Activated CD8-positive, alpha-beta memory T cell treated with anti-CD3 and anti-CD28 coated beads, Interleukin-2, amount 10 ng/mL, durations not matched to agents 7 days and 5 days (primary cell): Measurements from ENCODE around the gene KRTAP20-4. TPM values are rescaled to one million over a fixed set of nuclear protein-coding genes. Genes with fewer than 3 reads are reported as not detected.

Experiments
- ATAC-seq: fragments of 150-1000 bp; cut with Tn5 transposase; one replicate; pipeline ENCODE4 v1.10.0; 2021; ENCODE audit warnings: moderate library complexity
- CTCF ChIA-PET: fragments of 350-600 bp; sonication (Branson Sonifier 250); formaldehyde crosslinking; loops from one replicate; lab custom pipeline; 2021; ENCODE audit warnings: antibody characterized with exemption; lab: Charles Lee
- DNase-seq: peaks from one replicate; pipeline ENCODE4 v3.0.0-alpha.2; 2020
- H3K27ac Mint-ChIP-seq: one replicate; pipeline ENCODE4 v1.8.0; 2021; ENCODE audit warnings: mild to moderate bottlenecking, mixed read lengths
- H3K27me3 Mint-ChIP-seq: one replicate; pipeline ENCODE4 v1.8.0; 2021; ENCODE audit warnings: mixed read lengths
- H3K36me3 Mint-ChIP-seq: one replicate; pipeline ENCODE4 v1.8.0; 2021; ENCODE audit warnings: mild to moderate bottlenecking, mixed read lengths
- H3K4me1 Mint-ChIP-seq: one replicate; pipeline ENCODE4 v1.8.0; 2021; ENCODE audit warnings: mixed read lengths
- H3K4me3 Mint-ChIP-seq: one replicate; pipeline ENCODE4 v1.8.0; 2021; ENCODE audit warnings: mild to moderate bottlenecking, moderate library complexity, mixed read lengths
- H3K9me3 Mint-ChIP-seq: one replicate; pipeline ENCODE4 v1.8.0; 2022; ENCODE audit warnings: low read depth, mixed read lengths
- total RNA-seq, 2 experiments: library from RNA; stranded (reverse); gene quantifications; one replicate each; pipeline ENCODE4 v1.2.3, GENCODE V29; 2021

KRTAP20-4 gene
- total RNA-seq = not detected

DNA sequence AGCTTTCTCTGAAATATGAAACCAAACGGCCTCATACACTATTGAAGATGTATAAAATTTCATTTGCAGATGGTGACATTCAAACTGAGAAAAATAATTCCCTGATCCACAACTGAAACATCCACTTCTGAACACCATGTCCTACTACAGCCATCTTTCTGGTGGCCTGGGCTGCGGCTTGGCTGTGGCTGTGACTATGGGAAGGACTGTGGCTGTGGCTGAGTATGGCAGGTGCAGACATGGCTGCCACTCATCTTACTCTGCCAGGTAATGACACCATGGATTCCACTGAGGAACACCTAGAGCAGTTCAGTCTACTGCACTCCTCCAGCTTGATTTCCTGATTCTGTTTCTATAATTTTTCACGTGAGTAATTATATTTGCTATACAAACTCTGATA is at the start of gene KRTAP20-4:
Gene KRTAP20-4 (plus strand): TSS at position 106 of the 400 bp plus-strand sequence.
- Mint-ChIP-seq H3K27ac (no peak within 1 kb of the TSS), H3K27me3 (no peaks in the 10 kb centered on the region), H3K4me1 (no peaks in the 10 kb centered on the region), H3K9me3 (peaks cover 7% of the 10 kb centered on the region), H3K4me3 (no peak within 1 kb of the TSS), H3K36me3 (no peaks in the 10 kb centered on the region)
- ATAC-seq (no peak), DNase-seq (no peak)
- CTCF ChIA-PET = no interaction called here

DNA sequence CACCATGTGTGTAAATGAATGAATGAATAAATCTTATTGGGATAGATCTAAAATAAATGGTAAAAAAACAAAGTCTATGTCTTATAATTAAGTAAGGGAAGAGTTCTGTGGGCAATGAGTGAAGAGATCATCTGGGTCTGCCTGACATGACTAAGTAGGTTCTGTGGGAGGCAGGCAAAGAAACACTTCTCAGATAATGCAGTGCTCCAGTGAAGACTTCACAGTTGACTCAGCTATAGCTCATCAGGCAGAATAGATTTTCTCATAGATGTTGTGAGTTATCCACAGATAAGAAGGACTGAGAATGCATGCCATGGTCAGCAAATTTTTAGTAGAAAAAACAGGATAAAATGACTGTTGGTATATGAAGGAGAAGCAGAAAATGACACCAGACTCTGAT is 42.7 kb upstream of the KRTAP20-4 start:
- no peaks in the 10 kb centered on the region for H3K27me3 Mint-ChIP-seq

DNA sequence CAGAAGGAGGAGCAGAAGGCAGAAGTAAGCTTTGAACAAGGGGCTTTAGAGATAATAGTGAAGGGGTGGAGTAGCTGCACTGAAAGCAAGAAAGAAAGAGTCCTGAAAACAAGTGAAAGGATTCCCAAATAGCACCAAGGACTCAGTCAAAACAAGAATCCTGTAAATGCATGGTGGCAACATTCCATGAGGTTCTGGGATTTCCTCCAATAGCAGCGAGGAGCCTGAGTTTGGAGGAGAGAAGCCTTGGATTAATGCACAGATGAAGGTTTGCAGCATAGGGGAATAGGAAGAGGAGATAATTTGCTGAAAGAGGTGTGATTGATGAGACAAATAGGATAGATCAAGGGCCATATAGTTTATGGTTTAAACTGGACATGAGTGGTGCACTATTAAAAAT is 41.1 kb upstream of the KRTAP20-4 start:
- no peaks in the 10 kb centered on the region for H3K9me3 Mint-ChIP-seq
- no peaks in the 10 kb centered on the region for H3K4me1 Mint-ChIP-seq
- H3K27ac Mint-ChIP-seq = no peak overlapping the region
- H3K36me3 Mint-ChIP-seq = no peaks in the 10 kb centered on the region
- ATAC-seq (no peak), DNase-seq (no peak)
- CTCF ChIA-PET = no interaction called here
- no peak overlapping the region for H3K4me3 Mint-ChIP-seq
- H3K27me3 Mint-ChIP-seq = no peaks in the 10 kb centered on the region

More for the DNA sequence above, 42.7 kb upstream of the KRTAP20-4 start:
- ATAC-seq (no peak), DNase-seq (no peak)
- CTCF ChIA-PET = no interaction called here
- Mint-ChIP-seq H3K4me1 (no peaks in the 10 kb centered on the region), H3K9me3 (no peaks in the 10 kb centered on the region), H3K4me3 (no peak overlapping the region), H3K27ac (no peak overlapping the region), H3K36me3 (no peaks in the 10 kb centered on the region)

DNA sequence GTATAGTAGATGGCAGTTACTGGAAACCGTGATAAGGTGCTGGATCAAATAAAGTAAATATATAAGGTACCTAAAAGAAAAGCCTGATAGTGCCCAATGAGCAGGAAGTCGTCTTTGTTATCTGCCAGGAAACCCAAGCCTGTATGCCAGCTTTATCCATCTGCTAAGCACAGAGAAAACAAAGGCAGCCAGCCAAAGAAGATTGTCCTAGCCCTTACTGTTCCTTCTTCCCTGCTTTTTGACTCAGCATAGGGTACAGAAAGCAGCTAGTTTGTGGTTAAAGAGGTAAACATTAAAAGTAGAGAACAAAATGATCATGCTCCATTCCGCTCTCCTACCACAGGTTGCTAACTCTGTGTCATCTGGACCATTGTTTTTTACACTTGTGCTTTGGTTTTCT is 40.3 kb upstream of the KRTAP20-4 start:
- no peak for ATAC-seq
- no peaks in the 10 kb centered on the region for H3K36me3 Mint-ChIP-seq
- no peaks in the 10 kb centered on the region for H3K9me3 Mint-ChIP-seq
- no peak for DNase-seq
- no peak overlapping the region for H3K4me3 Mint-ChIP-seq
- H3K27me3 Mint-ChIP-seq = no peaks in the 10 kb centered on the region
- H3K4me1 Mint-ChIP-seq = no peaks in the 10 kb centered on the region
- CTCF ChIA-PET = no interaction called here
- no peak overlapping the region for H3K27ac Mint-ChIP-seq

DNA sequence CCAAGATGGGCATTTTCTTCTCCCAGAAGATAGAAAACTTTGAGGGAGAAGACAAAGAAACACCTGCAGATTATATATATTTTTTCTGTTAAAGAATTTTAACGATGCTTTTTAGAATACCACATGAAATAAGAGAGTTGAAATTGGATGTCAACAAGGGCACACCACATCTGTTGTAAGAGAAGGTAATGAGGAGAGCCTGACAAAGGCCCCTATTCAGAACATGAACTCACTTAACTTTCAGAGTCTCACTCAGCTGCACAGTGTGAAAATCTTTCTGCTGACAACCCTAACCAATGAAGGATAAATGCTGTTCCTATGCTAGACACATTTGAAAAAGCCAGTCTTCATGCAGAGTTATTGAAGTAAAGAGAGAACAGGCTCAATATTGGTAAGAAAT is 37.6 kb upstream of the KRTAP20-4 start:
- Mint-ChIP-seq H3K27ac (no peak overlapping the region), H3K9me3 (no peaks in the 10 kb centered on the region), H3K36me3 (no peaks in the 10 kb centered on the region), H3K4me1 (no peaks in the 10 kb centered on the region), H3K27me3 (no peaks in the 10 kb centered on the region), H3K4me3 (no peak overlapping the region)
- no peak for ATAC-seq
- CTCF ChIA-PET = no interaction called here
- no peak for DNase-seq

DNA sequence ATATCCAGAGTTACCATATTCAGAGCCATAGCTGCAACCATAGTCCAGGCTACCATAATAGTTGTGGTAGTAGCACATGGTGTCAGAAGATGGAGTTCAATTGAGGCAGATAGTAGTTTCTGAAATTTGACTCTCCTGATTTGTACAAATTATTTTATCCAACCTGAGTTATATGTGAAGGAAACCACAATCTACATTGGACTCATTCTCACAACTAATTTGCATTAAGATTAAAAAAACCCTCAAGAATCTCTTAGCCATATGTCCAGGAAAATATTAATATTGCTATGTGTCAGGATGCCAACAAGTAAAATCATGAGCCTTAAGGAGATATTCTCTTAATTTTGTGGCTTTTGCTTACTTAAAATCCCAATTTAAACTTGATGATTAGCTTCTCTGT is 30.1 kb upstream of the KRTAP20-4 start, which contains the start of gene KRTAP22-2:
Gene KRTAP22-2 (minus strand): TSS at position 101 of the 400 bp plus-strand sequence.
- DNase-seq (no peak), ATAC-seq (no peak)
- CTCF ChIA-PET = no interaction called here
- no peaks in the 10 kb centered on the region for H3K4me1 Mint-ChIP-seq
- no peaks in the 10 kb centered on the region for H3K27me3 Mint-ChIP-seq
- peaks cover 2% of the 10 kb centered on the region for H3K9me3 Mint-ChIP-seq
- H3K27ac Mint-ChIP-seq = no peak within 1 kb of the TSS
- no peak within 1 kb of the TSS for H3K4me3 Mint-ChIP-seq
- no peaks in the 10 kb centered on the region for H3K36me3 Mint-ChIP-seq

DNA sequence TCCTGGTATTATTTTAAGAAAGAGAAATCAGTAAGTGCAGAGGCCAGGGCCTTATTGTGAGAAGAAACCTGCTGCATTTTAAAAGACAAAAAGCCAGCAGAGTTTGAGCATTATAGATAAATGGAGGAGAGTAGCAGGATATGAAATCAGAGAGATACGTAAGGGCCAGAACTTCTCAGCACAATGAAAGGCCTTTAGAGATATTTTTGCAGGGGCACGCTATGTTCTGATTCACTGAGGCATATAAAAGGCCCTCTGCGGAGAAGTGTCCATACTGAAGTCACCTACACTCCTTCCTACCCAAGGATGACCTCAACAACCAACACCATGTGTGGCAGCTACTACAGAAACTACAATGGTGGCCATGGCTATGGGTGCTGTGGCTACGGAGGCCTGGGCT is 28.3 kb upstream of the KRTAP20-4 start, which contains the start of gene KRTAP6-3:
Gene KRTAP6-3 (plus strand): TSS at position 301 of the 400 bp plus-strand sequence. CDS start 6 bp downstream, at position 307.
- DNase-seq (no peak), ATAC-seq (no peak)
- H3K4me1 Mint-ChIP-seq = no peaks in the 10 kb centered on the region
- no peak within 1 kb of the TSS for H3K4me3 Mint-ChIP-seq
- H3K27ac Mint-ChIP-seq = no peak within 1 kb of the TSS
- H3K9me3 Mint-ChIP-seq = peaks cover 2% of the 10 kb centered on the region
- no peaks in the 10 kb centered on the region for H3K36me3 Mint-ChIP-seq
- CTCF ChIA-PET = no interaction called here
- H3K27me3 Mint-ChIP-seq = no peaks in the 10 kb centered on the region

DNA sequence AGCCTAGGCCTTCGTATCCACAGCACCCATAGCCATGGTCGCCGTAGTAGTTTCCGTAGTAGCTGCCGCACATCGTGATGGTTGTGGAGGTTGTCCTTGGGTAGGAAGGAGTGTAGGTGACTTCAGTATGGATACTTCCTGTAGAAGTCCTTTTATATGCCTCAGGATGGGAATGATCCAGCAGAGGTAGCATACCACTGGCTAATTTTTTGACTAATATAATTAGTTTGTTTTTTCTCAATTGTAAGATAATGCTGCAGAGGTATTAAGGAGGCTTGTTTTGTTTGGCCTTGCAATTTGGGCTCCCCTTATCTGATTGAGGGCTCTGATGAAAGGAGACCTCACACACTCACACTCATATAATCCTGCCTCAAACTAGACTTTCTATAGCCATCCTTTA is 21.6 kb upstream of the KRTAP20-4 start, which contains the start of gene KRTAP6-2:
Gene KRTAP6-2 (minus strand): TSS at position 101 of the 400 bp plus-strand sequence. CDS start 28 bp downstream, at position 73.
- H3K27ac Mint-ChIP-seq = no peak within 1 kb of the TSS
- H3K27me3 Mint-ChIP-seq = no peaks in the 10 kb centered on the region
- CTCF ChIA-PET = no interaction called here
- no peak for ATAC-seq
- H3K4me1 Mint-ChIP-seq = no peaks in the 10 kb centered on the region
- H3K36me3 Mint-ChIP-seq = no peaks in the 10 kb centered on the region
- peaks cover 2% of the 10 kb centered on the region for H3K9me3 Mint-ChIP-seq
- H3K4me3 Mint-ChIP-seq = no peak within 1 kb of the TSS
- DNase-seq = no peak

DNA sequence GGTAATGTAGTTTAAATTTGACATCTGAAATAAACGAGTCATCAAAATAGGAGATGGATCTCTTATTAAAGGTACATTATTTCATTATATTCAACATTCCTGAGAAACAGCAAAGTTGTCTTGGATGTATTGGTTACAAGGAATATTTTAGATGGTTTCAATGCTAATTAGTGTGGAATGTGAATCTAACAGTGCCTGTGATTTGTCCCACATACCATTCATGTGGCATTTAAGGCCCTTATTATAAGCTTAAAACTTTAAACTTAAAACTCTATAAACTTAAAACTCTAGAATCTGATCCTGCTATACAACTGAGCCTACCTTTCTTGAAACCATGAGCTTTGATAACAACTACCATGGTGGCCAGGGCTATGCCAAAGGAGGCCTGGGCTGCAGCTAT is 19.6 kb upstream of the KRTAP20-4 start, which contains the start of gene KRTAP22-1:
Gene KRTAP22-1 (plus strand): TSS at position 301 of the 400 bp plus-strand sequence.
- no peak for ATAC-seq
- DNase-seq = no peak
- H3K27me3 Mint-ChIP-seq = no peaks in the 10 kb centered on the region
- H3K36me3 Mint-ChIP-seq = no peaks in the 10 kb centered on the region
- no peak within 1 kb of the TSS for H3K4me3 Mint-ChIP-seq
- no peaks in the 10 kb centered on the region for H3K4me1 Mint-ChIP-seq
- no peak within 1 kb of the TSS for H3K27ac Mint-ChIP-seq
- no peaks in the 10 kb centered on the region for H3K9me3 Mint-ChIP-seq
- CTCF ChIA-PET = no interaction called here

DNA sequence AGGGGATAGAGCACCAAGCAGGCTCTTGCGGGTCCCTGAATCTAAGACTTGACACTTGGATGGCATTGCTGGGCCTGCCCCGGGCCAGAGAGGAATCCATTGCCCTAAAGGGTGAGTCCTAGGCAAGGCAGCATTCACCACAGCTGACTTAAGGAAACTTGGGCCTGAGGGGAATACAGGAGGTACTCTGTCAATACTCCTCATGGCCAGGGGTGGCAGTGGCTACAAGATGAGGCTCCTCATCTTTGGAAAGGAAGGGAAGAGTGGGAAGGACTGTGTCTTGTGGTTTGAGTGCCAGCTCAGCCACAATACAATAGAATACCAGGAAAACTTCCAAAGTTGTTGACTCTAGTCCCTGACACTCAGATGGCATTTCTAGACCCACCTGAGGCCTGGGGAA is 14.5 kb upstream of the KRTAP20-4 start:
- Mint-ChIP-seq H3K4me3 (no peak overlapping the region), H3K36me3 (no peaks in the 10 kb centered on the region), H3K4me1 (no peaks in the 10 kb centered on the region), H3K27me3 (no peaks in the 10 kb centered on the region), H3K9me3 (peaks cover 2% of the 10 kb centered on the region), H3K27ac (no peak overlapping the region)
- ATAC-seq (no peak), DNase-seq (no peak)
- CTCF ChIA-PET = no interaction called here

DNA sequence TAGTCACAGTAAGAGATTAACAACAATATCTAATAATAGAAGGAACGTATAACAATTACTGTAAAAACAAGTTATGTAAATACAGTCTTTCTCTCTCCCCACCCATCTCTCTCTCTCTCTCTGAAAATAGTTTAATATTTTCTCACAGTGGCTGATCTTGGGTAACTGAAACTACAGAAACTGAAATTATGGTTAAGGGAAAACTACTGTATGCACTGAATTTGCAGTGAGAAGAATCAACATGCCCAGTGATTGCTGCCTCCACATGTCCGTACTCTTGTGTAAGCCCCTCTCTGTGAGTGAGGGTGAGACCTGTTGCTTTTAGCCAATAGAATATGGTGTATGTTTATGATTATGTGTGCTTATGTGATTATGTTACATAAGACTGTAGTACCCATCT is 8.3 kb upstream of the KRTAP20-4 start:
- peaks cover 7% of the 10 kb centered on the region for H3K9me3 Mint-ChIP-seq
- no peak overlapping the region for H3K27ac Mint-ChIP-seq
- H3K4me3 Mint-ChIP-seq = no peak overlapping the region
- H3K36me3 Mint-ChIP-seq = no peaks in the 10 kb centered on the region
- ATAC-seq = no peak
- no peak for DNase-seq
- H3K27me3 Mint-ChIP-seq = no peaks in the 10 kb centered on the region
- no peaks in the 10 kb centered on the region for H3K4me1 Mint-ChIP-seq
- CTCF ChIA-PET = no interaction called here

DNA sequence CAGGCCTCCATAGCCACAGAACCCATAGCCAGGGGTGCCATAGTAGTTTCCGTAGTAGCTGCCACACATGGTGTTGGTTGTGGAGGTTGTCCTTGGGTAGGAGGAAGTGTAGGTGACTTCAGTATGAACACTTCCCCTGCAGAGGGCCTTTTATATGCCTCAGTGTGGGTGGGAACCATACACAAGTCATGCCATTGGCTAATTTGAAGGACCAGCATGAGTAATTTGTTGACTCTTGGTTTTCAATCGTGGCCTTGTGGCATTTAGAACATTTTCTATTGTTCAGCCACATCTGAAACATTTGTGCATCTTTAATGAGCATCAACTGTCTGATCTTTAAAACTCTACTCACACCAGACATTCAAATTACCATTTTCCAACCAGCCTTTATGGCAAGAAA is 6.6 kb upstream of the KRTAP20-4 start, which contains the start of gene KRTAP6-1:
Gene KRTAP6-1 (minus strand): TSS at position 95 of the 400 bp plus-strand sequence. CDS start 26 bp downstream, at position 69.
- no peak within 1 kb of the TSS for H3K4me3 Mint-ChIP-seq
- H3K27ac Mint-ChIP-seq = no peak within 1 kb of the TSS
- CTCF ChIA-PET = no interaction called here
- H3K4me1 Mint-ChIP-seq = no peaks in the 10 kb centered on the region
- no peak for DNase-seq
- no peaks in the 10 kb centered on the region for H3K27me3 Mint-ChIP-seq
- no peak for ATAC-seq
- peaks cover 7% of the 10 kb centered on the region for H3K9me3 Mint-ChIP-seq
- H3K36me3 Mint-ChIP-seq = no peaks in the 10 kb centered on the region

DNA sequence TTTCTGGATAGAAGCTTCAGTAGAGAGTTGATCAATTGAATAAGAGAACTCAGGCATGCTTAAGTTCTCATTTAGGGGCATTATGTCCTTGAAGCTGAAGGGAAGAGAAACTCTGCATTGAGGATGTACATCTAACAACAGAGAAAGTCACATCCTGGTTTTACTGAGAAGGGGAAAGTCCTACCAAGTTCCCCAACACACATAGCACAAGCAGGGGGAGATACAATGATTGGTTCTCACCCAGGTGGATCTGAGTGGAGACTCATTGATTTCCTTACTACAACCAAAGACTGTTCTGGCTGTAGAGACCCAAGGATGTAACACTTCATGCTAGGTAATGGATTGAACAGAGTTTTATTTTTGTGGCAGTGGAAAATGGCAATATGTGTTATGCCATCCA is 5.2 kb upstream of the KRTAP20-4 start:
- Mint-ChIP-seq H3K4me1 (no peaks in the 10 kb centered on the region), H3K27me3 (no peaks in the 10 kb centered on the region), H3K9me3 (peaks cover 7% of the 10 kb centered on the region), H3K4me3 (no peak overlapping the region), H3K27ac (no peak overlapping the region), H3K36me3 (no peaks in the 10 kb centered on the region)
- CTCF ChIA-PET = no interaction called here
- ATAC-seq = no peak
- DNase-seq = no peak

DNA sequence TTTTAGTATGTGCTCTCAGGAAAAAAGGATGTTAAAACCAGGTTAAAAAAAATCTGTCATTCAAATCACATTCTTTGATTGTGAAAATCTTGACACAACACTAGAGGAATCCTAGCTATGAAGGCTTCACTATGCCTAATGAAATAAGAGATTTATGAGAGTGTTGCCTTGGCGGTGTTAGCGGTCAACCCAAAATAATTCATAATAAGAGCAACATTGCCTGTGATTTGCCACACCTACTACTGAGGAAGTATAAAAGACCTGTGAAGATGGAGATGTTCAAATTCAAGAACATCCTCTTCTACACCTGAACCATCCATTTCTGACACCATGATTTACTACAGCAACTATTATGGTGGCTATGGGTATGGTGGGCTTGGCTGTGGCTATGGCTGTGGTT is 4.3 kb upstream of the KRTAP20-4 start, which contains the start of gene KRTAP20-1:
Gene KRTAP20-1 (plus strand): TSS at position 301 of the 400 bp plus-strand sequence. CDS start 30 bp downstream, at position 331.
- Mint-ChIP-seq H3K36me3 (no peaks in the 10 kb centered on the region), H3K4me3 (no peak within 1 kb of the TSS), H3K27ac (no peak within 1 kb of the TSS), H3K9me3 (peaks cover 4% of the 10 kb centered on the region), H3K27me3 (no peaks in the 10 kb centered on the region), H3K4me1 (no peaks in the 10 kb centered on the region)
- DNase-seq (no peak), ATAC-seq (no peak)
- CTCF ChIA-PET = no interaction called here
